ENCODE measurements around the gene SCIN.

- TF ChIP-seq, protein P1, sequence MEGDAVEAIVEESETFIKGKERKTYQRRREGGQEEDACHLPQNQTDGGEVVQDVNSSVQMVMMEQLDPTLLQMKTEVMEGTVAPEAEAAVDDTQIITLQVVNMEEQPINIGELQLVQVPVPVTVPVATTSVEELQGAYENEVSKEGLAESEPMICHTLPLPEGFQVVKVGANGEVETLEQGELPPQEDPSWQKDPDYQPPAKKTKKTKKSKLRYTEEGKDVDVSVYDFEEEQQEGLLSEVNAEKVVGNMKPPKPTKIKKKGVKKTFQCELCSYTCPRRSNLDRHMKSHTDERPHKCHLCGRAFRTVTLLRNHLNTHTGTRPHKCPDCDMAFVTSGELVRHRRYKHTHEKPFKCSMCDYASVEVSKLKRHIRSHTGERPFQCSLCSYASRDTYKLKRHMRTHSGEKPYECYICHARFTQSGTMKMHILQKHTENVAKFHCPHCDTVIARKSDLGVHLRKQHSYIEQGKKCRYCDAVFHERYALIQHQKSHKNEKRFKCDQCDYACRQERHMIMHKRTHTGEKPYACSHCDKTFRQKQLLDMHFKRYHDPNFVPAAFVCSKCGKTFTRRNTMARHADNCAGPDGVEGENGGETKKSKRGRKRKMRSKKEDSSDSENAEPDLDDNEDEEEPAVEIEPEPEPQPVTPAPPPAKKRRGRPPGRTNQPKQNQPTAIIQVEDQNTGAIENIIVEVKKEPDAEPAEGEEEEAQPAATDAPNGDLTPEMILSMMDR (IDR thresholded peaks at IDR 0.05; ENCODE audit: poor library complexity, severe bottlenecking) = no peak
- TF ChIP-seq EZH2 (IDR thresholded peaks at IDR 0.05; ENCODE audit: borderline replicate concordance, insufficient read depth, low read length, poor library complexity, severe bottlenecking) (no peak), SMC3 (conservative IDR thresholded peaks at IDR 0.05; ENCODE audit: poor library complexity) (no peak), MXI1 (conservative IDR thresholded peaks at IDR 0.05; ENCODE audit: poor library complexity, severe bottlenecking) (no peak), EP300 (conservative IDR thresholded peaks at IDR 0.05; ENCODE audit: poor library complexity, severe bottlenecking) (no peak), RAD21 (conservative IDR thresholded peaks at IDR 0.05) (no peak), TAF1 (IDR thresholded peaks at IDR 0.05; ENCODE audit: low read depth) (no peak)
These were observed 40.4 kb upstream of the SCIN start for GRCh38 chr7:12529971-12530710.

Data from neural cell (in vitro differentiated cells).